HEK293T (cell line): ENCODE measurements around the gene TEAD1.

ENCODE experiments used
- FOXK2 ChIP-seq: fragments of 450-650 bp; IDR thresholded peaks from 2 replicates; pipeline ENCODE4 v1.6.1; 2016; ENCODE audit warnings: mild to moderate bottlenecking
- HDGF ChIP-seq: fragments of 450-650 bp; IDR thresholded peaks from 2 replicates; pipeline ENCODE4 v1.6.1; 2017; ENCODE audit warnings: antibody characterized with exemption, borderline replicate concordance
- L3MBTL2 ChIP-seq: fragments of 450-650 bp; conservative IDR thresholded peaks from 2 replicates; pipeline ENCODE4 v1.6.1; 2016; ENCODE audit warnings: mild to moderate bottlenecking
- NFRKB ChIP-seq: fragments of 450-650 bp; IDR thresholded peaks from 2 replicates; pipeline ENCODE4 v1.6.1; 2016; ENCODE audit warnings: mild to moderate bottlenecking, moderate library complexity
- SP1 ChIP-seq: fragments of 450-650 bp; IDR thresholded peaks from 2 replicates; pipeline ENCODE4 v1.6.1; 2017
- SUZ12 ChIP-seq: fragments of 450-650 bp; IDR thresholded peaks from 2 replicates; pipeline ENCODE4 v1.6.1; 2016; ENCODE audit warnings: mild to moderate bottlenecking
- TF ChIP-seq, protein P1 (sequence below): fragments of 450-650 bp; IDR thresholded peaks from 2 replicates; pipeline ENCODE4 v1.6.1; 2016

DNA sequence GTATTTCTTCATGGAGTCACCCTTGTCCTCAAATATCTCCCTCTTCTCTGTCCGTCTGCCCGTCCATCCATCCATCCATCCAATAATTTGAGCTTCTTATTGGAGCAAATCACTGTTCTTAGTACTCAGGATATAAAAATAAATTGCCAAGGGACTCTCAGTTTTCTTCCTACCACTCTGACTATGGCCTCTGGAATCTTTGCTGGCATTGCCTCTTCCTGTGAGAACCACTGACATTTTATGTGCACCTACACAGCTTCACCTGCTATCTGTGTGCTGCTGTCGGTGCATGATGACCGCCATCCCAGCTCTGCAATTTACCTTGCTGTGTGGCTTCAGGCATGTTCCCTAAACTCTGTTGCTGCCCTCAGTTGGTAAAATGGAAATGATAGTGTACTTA is 37.9 kb downstream of the TEAD1 start:
- no peak for TF ChIP-seq SP1
- TF ChIP-seq L3MBTL2: no peak
- TF ChIP-seq NFRKB: no peak
- no peak for TF ChIP-seq SUZ12
- TF ChIP-seq HDGF: no peak
- TF ChIP-seq FOXK2: no peak
- TF ChIP-seq, protein P1, sequence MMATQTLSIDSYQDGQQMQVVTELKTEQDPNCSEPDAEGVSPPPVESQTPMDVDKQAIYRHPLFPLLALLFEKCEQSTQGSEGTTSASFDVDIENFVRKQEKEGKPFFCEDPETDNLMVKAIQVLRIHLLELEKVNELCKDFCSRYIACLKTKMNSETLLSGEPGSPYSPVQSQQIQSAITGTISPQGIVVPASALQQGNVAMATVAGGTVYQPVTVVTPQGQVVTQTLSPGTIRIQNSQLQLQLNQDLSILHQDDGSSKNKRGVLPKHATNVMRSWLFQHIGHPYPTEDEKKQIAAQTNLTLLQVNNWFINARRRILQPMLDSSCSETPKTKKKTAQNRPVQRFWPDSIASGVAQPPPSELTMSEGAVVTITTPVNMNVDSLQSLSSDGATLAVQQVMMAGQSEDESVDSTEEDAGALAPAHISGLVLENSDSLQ: no peak
